ENCODE results near the gene MDM2.
"Not testable (repeated sequence)": the region's sequence is repeated elsewhere in the genome, so short reads cannot be mapped to it uniquely, and the experiment has no call there.

The MDM2 gene

GRCh38 chr12:68805592-68806120, 2.3 kb upstream of the MDM2 start:
- TF ChIP-seq POLR2A (IDR thresholded peaks at IDR 0.05; ENCODE audit: low read length) (no peak), GATA1 (IDR thresholded peaks at IDR 0.05; ENCODE audit: low read depth, low read length) (no peak)
- DNase-seq = peak; percentile 11 to 27

- DNase-seq = peak; percentile 31 to 59
Observed at GRCh38 chr12:68806488-68807237, 1.3 kb upstream of the MDM2 start.

GRCh38 chr12:68807274-68807575, 752 bp upstream of the MDM2 start:
- DNase-seq = not testable (repeated sequence)

More at GRCh38 chr12:68806488-68807237, 1.3 kb upstream of the MDM2 start:
- TF ChIP-seq GATA1 (IDR thresholded peaks at IDR 0.05; ENCODE audit: low read depth, low read length) (no peak), POLR2A (IDR thresholded peaks at IDR 0.05; ENCODE audit: low read length) (no peak)

GRCh38 chr12:68808388-68809189, 612 bp downstream of the MDM2 start:
- TF ChIP-seq POLR2A (IDR thresholded peaks at IDR 0.05; ENCODE audit: low read length) (peak; percentile 45), GATA1 (IDR thresholded peaks at IDR 0.05; ENCODE audit: low read depth, low read length) (no peak)
- peak; percentile 86 to 91 for DNase-seq

- DNase-seq = peak in 1 of 2 experiments; percentile 41
- TF ChIP-seq GATA1 (IDR thresholded peaks at IDR 0.05; ENCODE audit: low read depth, low read length) (no peak), POLR2A (IDR thresholded peaks at IDR 0.05; ENCODE audit: low read length) (no peak)
Observed at GRCh38 chr12:68809190-68810026, 1.4 kb downstream of the MDM2 start.

GRCh38 chr12:68810027-68810389, 2.0 kb downstream of the MDM2 start:
- not testable (repeated sequence) for DNase-seq

GRCh38 chr12:68811573-68811972, 3.6 kb downstream of the MDM2 start:
- not testable (repeated sequence) for DNase-seq

GRCh38 chr12:68812553-68813241, 4.7 kb downstream of the MDM2 start:
- TF ChIP-seq GATA1 (IDR thresholded peaks at IDR 0.05; ENCODE audit: low read depth, low read length) (no peak), POLR2A (IDR thresholded peaks at IDR 0.05; ENCODE audit: low read length) (no peak)
- peak; percentile 48 to 56 for DNase-seq

- no peak for DNase-seq
- TF ChIP-seq GATA1 (IDR thresholded peaks at IDR 0.05; ENCODE audit: low read depth, low read length) (no peak), POLR2A (IDR thresholded peaks at IDR 0.05; ENCODE audit: low read length) (no peak)
Observed at GRCh38 chr12:68813242-68813593, 5.2 kb downstream of the MDM2 start.

- DNase-seq = no peak
- TF ChIP-seq POLR2A (IDR thresholded peaks at IDR 0.05; ENCODE audit: low read length) (no peak), GATA1 (IDR thresholded peaks at IDR 0.05; ENCODE audit: low read depth, low read length) (no peak)
Observed at GRCh38 chr12:68814490-68815231, 6.7 kb downstream of the MDM2 start.

- DNase-seq = no peak
- TF ChIP-seq GATA1 (IDR thresholded peaks at IDR 0.05; ENCODE audit: low read depth, low read length) (no peak), POLR2A (IDR thresholded peaks at IDR 0.05; ENCODE audit: low read length) (no peak)
Observed at GRCh38 chr12:68815232-68815927, 7.4 kb downstream of the MDM2 start.

GRCh38 chr12:68815928-68816800, 8.2 kb downstream of the MDM2 start:
- no peak for DNase-seq
- TF ChIP-seq GATA1 (IDR thresholded peaks at IDR 0.05; ENCODE audit: low read depth, low read length) (no peak), POLR2A (IDR thresholded peaks at IDR 0.05; ENCODE audit: low read length) (no peak)

- not testable (repeated sequence) for DNase-seq
Observed at GRCh38 chr12:68819481-68819880, 11.5 kb downstream of the MDM2 start.

Data from erythroblast (primary cell).